Measurements from ENCODE around the gene FLRT1.

DNA sequence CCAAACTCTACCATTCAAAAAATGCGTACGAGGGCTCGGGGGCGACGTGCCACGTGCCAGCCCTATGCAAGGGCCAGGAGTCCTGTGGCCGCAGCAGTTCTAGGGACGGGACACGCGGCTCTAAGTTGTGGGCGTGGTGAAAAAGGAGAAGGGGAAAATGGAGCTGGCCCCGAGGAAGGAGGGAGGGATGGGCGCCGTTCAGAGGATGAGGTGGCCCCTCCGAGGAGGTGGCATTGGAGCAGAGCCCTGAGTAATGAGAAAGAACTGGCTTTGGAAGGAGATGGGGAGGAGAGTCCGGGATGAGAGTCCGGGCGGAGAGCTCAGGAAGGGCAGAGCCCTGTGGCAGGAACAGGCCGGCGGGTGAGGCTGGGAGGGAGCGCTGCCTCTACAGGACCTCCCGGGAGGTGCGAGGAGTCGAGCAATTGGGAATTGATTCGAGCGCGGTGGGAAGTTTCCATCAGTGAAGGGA lies 28.5 kb upstream of the FLRT1 start:
- TF ChIP-seq, protein P1, sequence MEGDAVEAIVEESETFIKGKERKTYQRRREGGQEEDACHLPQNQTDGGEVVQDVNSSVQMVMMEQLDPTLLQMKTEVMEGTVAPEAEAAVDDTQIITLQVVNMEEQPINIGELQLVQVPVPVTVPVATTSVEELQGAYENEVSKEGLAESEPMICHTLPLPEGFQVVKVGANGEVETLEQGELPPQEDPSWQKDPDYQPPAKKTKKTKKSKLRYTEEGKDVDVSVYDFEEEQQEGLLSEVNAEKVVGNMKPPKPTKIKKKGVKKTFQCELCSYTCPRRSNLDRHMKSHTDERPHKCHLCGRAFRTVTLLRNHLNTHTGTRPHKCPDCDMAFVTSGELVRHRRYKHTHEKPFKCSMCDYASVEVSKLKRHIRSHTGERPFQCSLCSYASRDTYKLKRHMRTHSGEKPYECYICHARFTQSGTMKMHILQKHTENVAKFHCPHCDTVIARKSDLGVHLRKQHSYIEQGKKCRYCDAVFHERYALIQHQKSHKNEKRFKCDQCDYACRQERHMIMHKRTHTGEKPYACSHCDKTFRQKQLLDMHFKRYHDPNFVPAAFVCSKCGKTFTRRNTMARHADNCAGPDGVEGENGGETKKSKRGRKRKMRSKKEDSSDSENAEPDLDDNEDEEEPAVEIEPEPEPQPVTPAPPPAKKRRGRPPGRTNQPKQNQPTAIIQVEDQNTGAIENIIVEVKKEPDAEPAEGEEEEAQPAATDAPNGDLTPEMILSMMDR (IDR thresholded peaks at IDR 0.05): no peak
- TF ChIP-seq POLR2A (IDR thresholded peaks at IDR 0.05): no peak

Data from ovary (tissue), 3 donors.